ENCODE results near the gene CDC42EP2.

CDC42EP2 gene

GRCh38 chr11:65298131-65298535 lies 16.5 kb upstream of the CDC42EP2 start:
- no peak for DNase-seq (ENCODE audit: low spot score)

- no peak for DNase-seq (ENCODE audit: low spot score)
These were observed 15.9 kb upstream of the CDC42EP2 start for GRCh38 chr11:65298655-65299179.

- no peak for DNase-seq (ENCODE audit: low spot score)
These were observed 13.9 kb upstream of the CDC42EP2 start for GRCh38 chr11:65300621-65301275.

- DNase-seq (ENCODE audit: low spot score) = no peak
These were observed 13.0 kb upstream of the CDC42EP2 start for GRCh38 chr11:65301491-65302329.

GRCh38 chr11:65303555-65303954 lies 11.1 kb upstream of the CDC42EP2 start:
- no peak for DNase-seq (ENCODE audit: low spot score)

- no peak for DNase-seq (ENCODE audit: low spot score)
These were observed 10.6 kb upstream of the CDC42EP2 start for GRCh38 chr11:65304110-65304509.

GRCh38 chr11:65304613-65305012 lies 10.1 kb upstream of the CDC42EP2 start:
- DNase-seq (ENCODE audit: low spot score) = no peak

- no peak for DNase-seq (ENCODE audit: low spot score)
These were observed 9.0 kb upstream of the CDC42EP2 start for GRCh38 chr11:65305501-65306268.

GRCh38 chr11:65307298-65308229 lies 7.1 kb upstream of the CDC42EP2 start:
- DNase-seq (ENCODE audit: low spot score) = no peak

- DNase-seq (ENCODE audit: low spot score) = no peak
These were observed 6.3 kb upstream of the CDC42EP2 start for GRCh38 chr11:65308281-65308891.

GRCh38 chr11:65309006-65309405 lies 5.7 kb upstream of the CDC42EP2 start:
- DNase-seq (ENCODE audit: low spot score) = no peak

GRCh38 chr11:65310215-65310614 lies 4.5 kb upstream of the CDC42EP2 start:
- no peak for DNase-seq (ENCODE audit: low spot score)

GRCh38 chr11:65310736-65311135 lies 3.9 kb upstream of the CDC42EP2 start:
- DNase-seq (ENCODE audit: low spot score) = no peak

- DNase-seq (ENCODE audit: low spot score) = no peak
These were observed 3.4 kb upstream of the CDC42EP2 start for GRCh38 chr11:65311170-65311678.

GRCh38 chr11:65315204-65315865 lies 669 bp downstream of the CDC42EP2 start:
- DNase-seq (ENCODE audit: low spot score) = peak; percentile 94

GRCh38 chr11:65315866-65316226 lies 1.2 kb downstream of the CDC42EP2 start:
- no peak for DNase-seq (ENCODE audit: low spot score)

GRCh38 chr11:65316227-65317024 lies 1.8 kb downstream of the CDC42EP2 start:
- DNase-seq (ENCODE audit: low spot score) = no peak

GRCh38 chr11:65317025-65317786 lies 2.5 kb downstream of the CDC42EP2 start:
- DNase-seq (ENCODE audit: low spot score) = no peak
